LNCAP (cell line): ENCODE measurements around the gene VPS50.

Source experiments
- TF ChIP-seq, protein P1 (sequence below): fragments of 450-650 bp; IDR thresholded peaks from 2 replicates; pipeline ENCODE4 v1.5.1; 2017; ENCODE audit warnings: mild to moderate bottlenecking

The VPS50 gene

DNA sequence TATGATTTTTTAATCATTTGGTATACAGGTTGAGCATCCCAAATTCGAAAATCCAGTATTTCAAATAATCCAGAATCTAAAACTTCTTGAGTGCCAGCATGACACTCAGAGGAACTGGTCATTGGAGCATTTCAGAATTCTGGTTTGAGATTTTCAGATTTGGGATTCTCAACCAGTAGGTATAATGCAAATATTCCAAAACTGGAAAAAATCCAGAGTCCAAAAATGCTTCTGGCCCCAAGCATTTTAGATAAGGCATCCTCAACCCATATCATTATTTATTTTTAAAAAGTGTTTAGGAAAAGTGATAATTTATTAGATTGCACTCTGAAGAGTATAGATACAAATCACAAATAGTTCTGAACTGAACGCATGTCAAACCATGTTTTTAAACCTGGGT lies 120.7 kb downstream of the VPS50 start:
- TF ChIP-seq, protein P1, sequence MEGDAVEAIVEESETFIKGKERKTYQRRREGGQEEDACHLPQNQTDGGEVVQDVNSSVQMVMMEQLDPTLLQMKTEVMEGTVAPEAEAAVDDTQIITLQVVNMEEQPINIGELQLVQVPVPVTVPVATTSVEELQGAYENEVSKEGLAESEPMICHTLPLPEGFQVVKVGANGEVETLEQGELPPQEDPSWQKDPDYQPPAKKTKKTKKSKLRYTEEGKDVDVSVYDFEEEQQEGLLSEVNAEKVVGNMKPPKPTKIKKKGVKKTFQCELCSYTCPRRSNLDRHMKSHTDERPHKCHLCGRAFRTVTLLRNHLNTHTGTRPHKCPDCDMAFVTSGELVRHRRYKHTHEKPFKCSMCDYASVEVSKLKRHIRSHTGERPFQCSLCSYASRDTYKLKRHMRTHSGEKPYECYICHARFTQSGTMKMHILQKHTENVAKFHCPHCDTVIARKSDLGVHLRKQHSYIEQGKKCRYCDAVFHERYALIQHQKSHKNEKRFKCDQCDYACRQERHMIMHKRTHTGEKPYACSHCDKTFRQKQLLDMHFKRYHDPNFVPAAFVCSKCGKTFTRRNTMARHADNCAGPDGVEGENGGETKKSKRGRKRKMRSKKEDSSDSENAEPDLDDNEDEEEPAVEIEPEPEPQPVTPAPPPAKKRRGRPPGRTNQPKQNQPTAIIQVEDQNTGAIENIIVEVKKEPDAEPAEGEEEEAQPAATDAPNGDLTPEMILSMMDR = no peak

DNA sequence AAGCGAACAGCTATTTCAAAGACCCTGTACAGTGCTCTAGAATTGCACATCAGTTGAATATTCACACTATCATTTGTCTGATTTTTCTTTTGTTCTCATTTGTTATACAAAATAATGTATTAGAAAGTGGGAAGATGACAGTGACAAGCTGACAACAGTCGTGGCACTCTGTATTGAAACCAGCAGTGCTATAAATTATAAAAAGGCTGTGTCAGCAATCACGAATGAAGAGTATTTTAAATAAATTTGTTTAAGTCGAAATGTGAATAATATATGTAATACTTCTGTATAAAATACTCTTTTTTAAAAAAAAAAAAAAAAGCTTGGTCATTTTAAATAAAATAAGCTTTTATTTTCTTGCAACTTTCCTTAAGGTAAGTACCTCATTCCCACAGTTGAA lies 122.6 kb downstream of the VPS50 start:
- TF ChIP-seq, protein P1 = no peak

DNA sequence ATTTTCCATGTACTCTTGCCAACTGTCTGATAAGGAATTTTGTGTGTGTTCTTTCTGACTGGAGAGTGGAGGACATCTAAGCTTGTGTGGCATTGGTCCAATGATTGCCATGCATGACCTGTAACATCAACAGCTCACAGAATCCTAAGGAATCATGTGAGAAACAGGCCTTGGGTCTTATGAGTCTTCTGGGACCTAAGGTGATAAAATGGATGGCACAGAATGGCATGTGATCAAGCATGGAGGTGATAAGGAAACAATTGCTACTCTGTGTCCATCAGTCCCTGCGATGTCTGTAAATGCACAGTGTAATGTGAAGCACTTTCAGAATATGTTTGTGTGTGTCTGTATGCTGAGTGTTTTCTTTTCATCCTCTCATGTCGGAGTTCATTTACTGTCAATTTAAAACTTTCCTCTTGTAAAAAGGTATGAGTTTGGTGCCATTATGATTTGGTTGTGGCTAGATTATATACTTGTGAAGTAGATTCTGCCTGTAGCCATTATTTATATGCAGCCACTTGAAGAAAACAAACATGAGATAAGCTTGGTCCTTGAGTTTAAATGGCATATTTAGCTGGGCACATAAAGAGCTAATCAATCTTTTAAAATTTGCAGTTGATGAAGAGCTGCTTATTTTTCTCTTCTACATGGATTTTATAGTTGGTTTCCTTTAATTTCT lies 127.5 kb downstream of the VPS50 start:
- TF ChIP-seq, protein P1 = no peak

DNA sequence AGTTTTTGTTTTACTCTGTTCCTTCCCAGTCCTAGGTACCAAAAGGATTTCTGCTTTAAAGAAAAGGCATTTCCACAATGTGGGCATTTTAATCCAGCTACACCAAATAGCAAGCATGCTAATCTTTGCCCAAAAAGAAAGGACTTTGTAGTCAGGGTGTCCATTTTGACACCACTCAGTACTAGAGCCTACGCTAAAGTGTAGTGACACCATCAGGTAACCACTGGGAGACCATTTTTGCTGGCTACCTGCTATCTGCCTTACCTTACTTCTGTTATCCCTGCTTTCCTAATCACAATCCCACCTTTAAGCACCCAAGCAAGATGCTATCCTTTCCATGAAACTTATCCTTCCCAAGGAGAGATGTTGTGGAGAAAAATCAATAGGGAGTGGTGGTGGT lies 129.7 kb downstream of the VPS50 start:
- TF ChIP-seq, protein P1 = no peak

DNA sequence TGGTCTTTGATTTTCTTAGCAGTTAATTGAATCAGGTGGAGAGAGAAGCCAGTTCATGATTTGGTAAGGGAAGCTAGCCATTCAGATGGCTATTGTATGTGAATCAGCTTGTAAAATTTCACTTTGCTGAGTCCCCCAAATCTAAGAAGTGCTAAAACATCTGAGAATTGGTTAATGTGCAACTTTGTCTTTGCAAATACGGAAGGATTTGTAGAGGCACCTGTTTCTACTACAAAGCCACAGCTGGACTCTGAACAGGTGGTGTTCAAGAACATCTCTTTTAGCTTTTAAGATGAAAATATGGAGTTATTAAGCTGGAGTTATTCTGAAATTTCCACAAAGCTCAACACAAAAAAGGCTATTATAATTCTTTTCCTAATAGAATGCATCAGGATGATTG lies 132.6 kb downstream of the VPS50 start:
- TF ChIP-seq, protein P1 = no peak

DNA sequence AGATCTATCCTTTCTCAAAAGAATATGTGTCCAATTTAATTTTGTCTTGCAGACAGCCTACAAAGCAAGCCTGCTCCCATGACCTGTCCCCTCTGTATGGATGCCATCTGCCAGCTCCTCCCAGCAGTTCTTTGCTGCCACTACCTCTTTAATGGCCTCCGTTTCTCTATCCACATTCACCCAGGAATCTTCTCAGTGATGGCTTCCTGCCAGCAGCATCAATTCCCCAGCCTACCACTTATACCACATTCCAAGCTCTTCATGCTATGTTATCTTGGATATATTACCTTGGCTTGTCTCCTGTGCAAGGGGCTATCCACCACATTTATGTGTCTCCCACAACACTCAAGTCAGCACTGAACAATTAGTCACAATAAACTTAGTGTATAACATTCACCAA lies 133.2 kb downstream of the VPS50 start:
- TF ChIP-seq, protein P1 = no peak

DNA sequence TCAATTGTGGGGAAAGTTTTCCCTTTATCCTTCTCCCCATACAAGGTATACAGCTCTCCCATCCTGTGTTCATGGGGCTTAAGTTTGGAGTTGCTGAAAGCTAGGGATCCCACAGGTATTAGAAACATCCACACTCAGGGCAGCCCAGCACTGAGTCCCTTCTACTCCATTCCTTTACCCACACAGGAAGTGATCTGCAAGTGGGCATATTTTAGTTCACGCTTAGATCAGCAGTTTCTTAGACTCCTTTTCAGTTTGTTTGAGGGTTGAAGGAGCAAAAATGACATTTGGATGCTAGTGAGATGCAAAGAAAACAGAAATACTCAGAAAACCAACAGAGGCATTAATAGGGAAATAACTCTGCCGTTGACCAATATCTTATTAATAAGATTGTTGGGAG lies 134.7 kb downstream of the VPS50 start:
- TF ChIP-seq, protein P1 = no peak

DNA sequence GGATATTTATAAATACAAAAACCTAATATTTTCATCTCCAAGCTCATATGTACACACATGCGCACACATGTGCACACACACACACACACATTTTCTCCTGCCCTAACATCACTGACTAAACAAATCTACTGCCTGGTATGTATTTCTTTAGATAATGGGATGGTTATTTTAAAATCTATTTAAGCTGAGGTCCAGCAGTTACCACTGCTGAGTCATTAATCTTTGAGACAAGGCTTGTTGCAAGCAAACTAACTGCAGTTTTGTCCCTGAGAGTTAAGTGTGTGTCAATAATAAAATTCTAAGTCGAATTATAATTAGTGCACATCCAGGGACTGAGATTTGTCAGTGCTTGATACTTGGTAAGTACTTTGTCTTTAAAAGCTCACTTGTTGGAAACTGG lies 135.1 kb downstream of the VPS50 start:
- TF ChIP-seq, protein P1 = no peak
